ENCODE data around the gene OR1I1. TPM values are rescaled to one million over a fixed set of nuclear protein-coding genes. Genes with fewer than 3 reads are reported as not detected.

Gene OR1I1
- total and polyA plus RNA-seq, 2 donors = 0.05 TPM; not detected in 1

GRCh38 chr19:15113245-15114152 is 31.5 kb downstream of the OR1I1 start:
- H3K4me1 ChIP-seq (ENCODE audit: control insufficient read depth in 2 of 2, insufficient read depth in 2 of 2, low read length in 2 of 2) = peaks cover 0 to 3% of the 10 kb centered on the region in 2 donors
- DNase-seq (ENCODE audit: low read depth in 6 of 9, low spot score in 9 of 9) = no peak
- H3K27ac ChIP-seq (ENCODE audit: low read depth in 1 of 2, low read length in 1 of 2) = no peak overlapping the region
- H3K36me3 ChIP-seq (ENCODE audit: control insufficient read depth in 2 of 2, insufficient read depth in 2 of 2, low read length in 1 of 2) = peaks cover 33 to 44% of the 10 kb centered on the region in 2 donors
- H3K27me3 ChIP-seq (ENCODE audit: control insufficient read depth in 2 of 2, insufficient read depth in 1 of 2, low read length in 1 of 2) = peaks cover 4 to 9% of the 10 kb centered on the region in 2 donors
- no peak overlapping the region for H3K4me3 ChIP-seq (ENCODE audit: low read length in 2 of 2)
- H3K9me3 ChIP-seq (ENCODE audit: control insufficient read depth in 2 of 2, insufficient read depth in 1 of 2, low read length in 1 of 2) = no peaks in the 10 kb centered on the region
- WGBS = 96% methylated on average over 58 of the region's 58 CpGs

DNA sequence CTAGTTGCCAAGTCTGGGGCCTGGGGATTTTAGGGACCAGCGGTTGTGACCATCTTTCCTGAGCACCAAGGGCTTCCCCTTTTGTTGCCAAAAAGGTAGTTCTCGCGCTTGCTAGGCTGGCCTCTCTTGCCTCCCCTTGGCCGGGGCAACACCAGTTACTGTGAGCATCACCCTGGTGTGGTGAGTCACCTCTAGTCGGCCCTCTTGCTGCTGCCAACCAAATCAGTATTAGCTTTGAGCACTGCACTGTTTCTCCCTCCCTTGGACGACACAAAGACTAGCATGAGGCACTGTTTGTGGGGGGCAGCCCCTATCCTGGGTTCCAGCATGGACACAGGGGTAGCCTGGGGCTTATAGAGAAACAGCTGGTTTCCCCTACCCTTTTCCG is 32.1 kb downstream of the OR1I1 start:
- no peak overlapping the region for H3K4me3 ChIP-seq (ENCODE audit: low read length in 2 of 2)
- peaks cover 39 to 50% of the 10 kb centered on the region in 2 donors for H3K36me3 ChIP-seq (ENCODE audit: control insufficient read depth in 2 of 2, insufficient read depth in 2 of 2, low read length in 1 of 2)
- 95% methylated on average over 7 of the region's 7 CpGs for WGBS
- no peak for DNase-seq (ENCODE audit: low read depth in 6 of 9, low spot score in 9 of 9)
- no peaks in the 10 kb centered on the region for H3K4me1 ChIP-seq (ENCODE audit: control insufficient read depth in 2 of 2, insufficient read depth in 2 of 2, low read length in 2 of 2)
- H3K9me3 ChIP-seq (ENCODE audit: control insufficient read depth in 2 of 2, insufficient read depth in 1 of 2, low read length in 1 of 2) = peaks cover 0 to 1% of the 10 kb centered on the region in 2 donors
- H3K27ac ChIP-seq (ENCODE audit: low read depth in 1 of 2, low read length in 1 of 2) = no peak overlapping the region
- peaks cover 3% of the 10 kb centered on the region in 2 donors for H3K27me3 ChIP-seq (ENCODE audit: control insufficient read depth in 2 of 2, insufficient read depth in 1 of 2, low read length in 1 of 2)

DNA sequence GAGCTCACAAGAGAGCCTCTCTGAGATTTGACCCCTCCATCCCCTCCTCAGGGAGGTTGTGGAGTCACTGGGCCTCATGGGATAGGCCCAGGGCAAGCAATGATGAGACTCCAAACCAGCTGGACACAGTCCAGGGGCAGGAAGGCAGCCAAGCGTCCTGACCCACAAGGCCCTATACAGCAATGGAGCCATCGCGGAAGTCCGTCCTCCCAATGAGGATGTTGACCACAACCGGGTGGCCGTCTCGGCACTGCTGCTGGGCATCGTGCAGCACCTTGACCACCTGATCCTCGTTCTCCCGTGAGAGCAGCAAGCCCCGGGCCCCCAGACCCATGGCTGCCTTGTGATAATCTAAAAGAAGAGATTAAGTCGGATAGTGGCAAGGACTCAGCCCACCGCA is 33.1 kb downstream of the OR1I1 start:
- no peaks in the 10 kb centered on the region for H3K27me3 ChIP-seq (ENCODE audit: control insufficient read depth in 2 of 2, insufficient read depth in 1 of 2, low read length in 1 of 2)
- no peak overlapping the region for H3K4me3 ChIP-seq (ENCODE audit: low read length in 2 of 2)
- H3K4me1 ChIP-seq (ENCODE audit: control insufficient read depth in 2 of 2, insufficient read depth in 2 of 2, low read length in 2 of 2) = no peaks in the 10 kb centered on the region
- peaks cover 46 to 59% of the 10 kb centered on the region in 2 donors for H3K36me3 ChIP-seq (ENCODE audit: control insufficient read depth in 2 of 2, insufficient read depth in 2 of 2, low read length in 1 of 2)
- no peak for DNase-seq (ENCODE audit: low read depth in 6 of 9, low spot score in 9 of 9)
- H3K9me3 ChIP-seq (ENCODE audit: control insufficient read depth in 2 of 2, insufficient read depth in 1 of 2, low read length in 1 of 2) = peaks cover 0 to 2% of the 10 kb centered on the region in 2 donors
- H3K27ac ChIP-seq (ENCODE audit: low read depth in 1 of 2, low read length in 1 of 2) = no peak overlapping the region
- WGBS = 96% methylated on average over 13 of the region's 13 CpGs

DNA sequence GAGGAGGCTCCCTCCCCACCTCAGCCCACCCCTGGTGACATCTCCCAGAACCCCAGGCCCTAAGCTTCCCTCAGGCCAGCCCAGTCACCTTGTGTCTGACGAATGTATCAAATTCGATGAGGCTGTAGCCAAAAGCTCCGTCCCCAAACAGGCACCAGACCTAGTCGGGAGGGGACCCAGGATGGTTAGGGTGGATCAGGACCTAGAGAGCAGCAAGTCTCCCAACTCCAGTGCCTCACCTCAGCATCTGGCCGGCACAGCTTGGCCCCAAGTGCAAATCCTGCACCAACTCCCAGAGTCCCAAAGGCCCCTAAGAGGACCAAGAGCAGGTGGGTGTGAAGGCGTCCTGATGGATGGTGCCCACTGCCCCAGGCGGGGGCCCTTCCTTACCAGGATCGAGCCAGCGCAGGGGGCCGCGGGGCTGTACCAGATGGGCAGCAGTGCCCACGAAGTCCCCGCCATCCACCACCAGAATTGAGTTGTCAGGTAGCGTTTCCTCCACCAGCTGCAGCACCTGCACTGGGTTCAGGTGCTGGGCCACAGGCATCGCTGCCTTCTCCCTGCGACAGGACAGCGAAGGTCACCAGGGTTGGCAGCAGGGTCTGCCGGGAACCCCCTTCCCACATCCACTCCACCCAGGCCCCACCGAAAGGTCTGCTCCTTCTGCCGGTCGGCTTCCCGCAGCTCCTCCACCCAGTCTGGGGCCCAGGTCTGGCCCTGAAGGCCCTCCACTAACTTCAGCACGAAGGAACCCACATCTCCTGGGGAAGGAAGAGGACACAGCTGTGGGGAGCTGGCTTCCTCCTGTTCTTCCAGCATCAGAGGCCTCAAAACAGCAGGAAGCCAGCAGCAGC is 34.0 kb downstream of the OR1I1 start:
- Histone ChIP-seq H3K4me1 (ENCODE audit: control insufficient read depth in 2 of 2, insufficient read depth in 2 of 2, low read length in 2 of 2) (no peaks in the 10 kb centered on the region), H3K27ac (ENCODE audit: low read depth in 1 of 2, low read length in 1 of 2) (no peak overlapping the region), H3K9me3 (ENCODE audit: control insufficient read depth in 2 of 2, insufficient read depth in 1 of 2, low read length in 1 of 2) (peaks cover 0 to 2% of the 10 kb centered on the region in 2 donors), H3K36me3 (ENCODE audit: control insufficient read depth in 2 of 2, insufficient read depth in 2 of 2, low read length in 1 of 2) (peaks cover 50 to 65% of the 10 kb centered on the region in 2 donors), H3K27me3 (ENCODE audit: control insufficient read depth in 2 of 2, insufficient read depth in 1 of 2, low read length in 1 of 2) (no peaks in the 10 kb centered on the region), H3K4me3 (ENCODE audit: low read length in 2 of 2) (no peak overlapping the region)
- WGBS = 81% methylated on average over 23 of the region's 23 CpGs
- no peak for DNase-seq (ENCODE audit: low read depth in 6 of 9, low spot score in 9 of 9)

- no peaks in the 10 kb centered on the region for H3K27me3 ChIP-seq (ENCODE audit: control insufficient read depth in 2 of 2, insufficient read depth in 1 of 2, low read length in 1 of 2)
- no peak for DNase-seq (ENCODE audit: low read depth in 6 of 9, low spot score in 9 of 9)
- WGBS = 91% methylated on average over 12 of the region's 12 CpGs
- H3K36me3 ChIP-seq (ENCODE audit: control insufficient read depth in 2 of 2, insufficient read depth in 2 of 2, low read length in 1 of 2) = peaks cover 50 to 65% of the 10 kb centered on the region in 2 donors
- no peaks in the 10 kb centered on the region for H3K4me1 ChIP-seq (ENCODE audit: control insufficient read depth in 2 of 2, insufficient read depth in 2 of 2, low read length in 2 of 2)
- peaks cover 0 to 2% of the 10 kb centered on the region in 2 donors for H3K9me3 ChIP-seq (ENCODE audit: control insufficient read depth in 2 of 2, insufficient read depth in 1 of 2, low read length in 1 of 2)
- no peak overlapping the region for H3K4me3 ChIP-seq (ENCODE audit: low read length in 2 of 2)
- H3K27ac ChIP-seq (ENCODE audit: low read depth in 1 of 2, low read length in 1 of 2) = no peak overlapping the region
These were observed 34.8 kb downstream of the OR1I1 start for GRCh38 chr19:15116856-15117255.

DNA sequence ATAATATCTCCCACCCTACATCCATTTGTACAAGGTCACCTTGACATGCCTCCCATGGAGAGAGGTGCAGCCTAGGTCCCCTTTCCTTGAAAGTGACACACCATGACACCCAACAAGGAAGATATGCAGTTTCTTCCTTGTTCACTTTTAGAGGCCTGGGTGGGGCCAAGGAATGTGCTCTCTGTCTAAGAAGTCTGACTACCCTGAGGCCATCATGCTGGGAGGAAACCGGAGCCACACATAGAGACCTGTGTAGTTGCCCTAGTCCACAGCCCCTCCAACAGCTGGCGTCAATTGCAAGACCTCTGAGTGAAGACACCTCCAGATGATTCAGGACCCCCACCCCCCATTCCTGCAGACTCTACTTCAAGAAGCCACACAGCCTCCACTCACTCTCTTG is 36.2 kb downstream of the OR1I1 start:
- WGBS = 99% methylated on average over 2 of the region's 2 CpGs
- no peak for DNase-seq (ENCODE audit: low read depth in 6 of 9, low spot score in 9 of 9)
- no peaks in the 10 kb centered on the region for H3K27me3 ChIP-seq (ENCODE audit: control insufficient read depth in 2 of 2, insufficient read depth in 1 of 2, low read length in 1 of 2)
- H3K9me3 ChIP-seq (ENCODE audit: control insufficient read depth in 2 of 2, insufficient read depth in 1 of 2, low read length in 1 of 2) = peaks cover 0 to 2% of the 10 kb centered on the region in 2 donors
- no peak overlapping the region for H3K27ac ChIP-seq (ENCODE audit: low read depth in 1 of 2, low read length in 1 of 2)
- no peak overlapping the region for H3K4me3 ChIP-seq (ENCODE audit: low read length in 2 of 2)
- H3K36me3 ChIP-seq (ENCODE audit: control insufficient read depth in 2 of 2, insufficient read depth in 2 of 2, low read length in 1 of 2) = peaks cover 60 to 73% of the 10 kb centered on the region in 2 donors
- H3K4me1 ChIP-seq (ENCODE audit: control insufficient read depth in 2 of 2, insufficient read depth in 2 of 2, low read length in 2 of 2) = no peaks in the 10 kb centered on the region

DNA sequence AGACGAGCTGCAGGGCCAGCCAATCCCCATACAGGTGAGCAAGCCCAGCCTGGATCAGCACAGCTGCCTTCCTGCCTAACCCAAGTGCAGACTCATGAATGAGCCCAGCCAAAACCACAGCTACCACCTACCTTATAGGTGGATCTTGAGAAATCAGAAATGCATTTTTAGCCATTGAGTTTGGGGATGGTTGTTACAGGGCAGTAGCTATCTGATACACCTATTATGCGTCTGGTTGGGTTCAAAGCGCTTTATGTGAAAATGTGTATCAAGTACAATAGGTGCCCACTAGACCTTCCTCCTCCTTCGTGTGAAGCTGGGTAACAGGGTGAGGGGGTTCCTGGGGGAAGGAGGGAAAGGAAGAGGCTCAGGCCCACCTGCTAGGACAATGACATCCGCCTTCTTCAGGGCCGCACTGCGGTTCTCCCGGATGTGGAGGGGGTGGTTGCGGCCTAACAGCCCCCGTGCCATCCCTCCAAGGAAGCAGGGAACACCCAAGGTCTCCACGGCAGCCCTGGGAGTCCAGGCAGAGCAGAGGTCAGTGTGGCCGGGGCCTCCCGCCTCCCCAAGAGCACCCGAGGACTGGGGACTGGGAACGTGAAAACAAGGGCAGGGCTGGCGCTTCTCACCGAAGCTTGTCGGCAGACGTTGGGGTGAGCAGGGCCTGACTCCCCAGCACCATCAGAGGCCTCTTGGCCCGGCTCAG is 36.9 kb downstream of the OR1I1 start:
- H3K4me3 ChIP-seq (ENCODE audit: low read length in 2 of 2) = no peak overlapping the region
- WGBS = over 99% methylated on average over 20 of the region's 20 CpGs
- no peak for DNase-seq (ENCODE audit: low read depth in 6 of 9, low spot score in 9 of 9)
- peaks cover 60 to 69% of the 10 kb centered on the region in 2 donors for H3K36me3 ChIP-seq (ENCODE audit: control insufficient read depth in 2 of 2, insufficient read depth in 2 of 2, low read length in 1 of 2)
- H3K4me1 ChIP-seq (ENCODE audit: control insufficient read depth in 2 of 2, insufficient read depth in 2 of 2, low read length in 2 of 2) = peaks cover 0 to 4% of the 10 kb centered on the region in 2 donors
- H3K9me3 ChIP-seq (ENCODE audit: control insufficient read depth in 2 of 2, insufficient read depth in 1 of 2, low read length in 1 of 2) = peaks cover 0 to 2% of the 10 kb centered on the region in 2 donors
- H3K27ac ChIP-seq (ENCODE audit: low read depth in 1 of 2, low read length in 1 of 2) = no peak overlapping the region
- no peaks in the 10 kb centered on the region for H3K27me3 ChIP-seq (ENCODE audit: control insufficient read depth in 2 of 2, insufficient read depth in 1 of 2, low read length in 1 of 2)

GRCh38 chr19:15120135-15121026 is 38.4 kb downstream of the OR1I1 start:
- H3K27me3 ChIP-seq (ENCODE audit: control insufficient read depth in 2 of 2, insufficient read depth in 1 of 2, low read length in 1 of 2) = no peaks in the 10 kb centered on the region
- peaks cover 0 to 2% of the 10 kb centered on the region in 2 donors for H3K9me3 ChIP-seq (ENCODE audit: control insufficient read depth in 2 of 2, insufficient read depth in 1 of 2, low read length in 1 of 2)
- no peak overlapping the region for H3K27ac ChIP-seq (ENCODE audit: low read depth in 1 of 2, low read length in 1 of 2)
- DNase-seq (ENCODE audit: low read depth in 6 of 9, low spot score in 9 of 9) = no peak
- WGBS = 98% methylated on average over 14 of the region's 14 CpGs
- H3K4me3 ChIP-seq (ENCODE audit: low read length in 2 of 2) = no peak overlapping the region
- H3K4me1 ChIP-seq (ENCODE audit: control insufficient read depth in 2 of 2, insufficient read depth in 2 of 2, low read length in 2 of 2) = peaks cover 0 to 17% of the 10 kb centered on the region in 2 donors
- H3K36me3 ChIP-seq (ENCODE audit: control insufficient read depth in 2 of 2, insufficient read depth in 2 of 2, low read length in 1 of 2) = peaks cover 56 to 61% of the 10 kb centered on the region in 2 donors

Data from thymus (tissue), 11 donors.